K562 (cell line): ENCODE results near the gene PFN3. TPM values are rescaled to one million over a fixed set of nuclear protein-coding genes. Genes with fewer than 3 reads are reported as not detected.

ENCODE experiments used
- ATAC-seq: fragments of 200-7000 bp; cut with Tn5 transposase; 3 replicates; pipeline ENCODE4 v1.9.1; 2020; ENCODE audit warnings: moderate library complexity
- BruUV-seq: library from RNA; stranded (reverse); fragments of 400-500 nt; replicated peaks from 2 replicates; lab custom pipeline; 2021; lab: Mats Ljungman, UMichigan
- CTCF ChIA-PET: fragments of 300-600 bp; formaldehyde crosslinking; extraction: SDS; loops from one replicate; lab custom pipeline; 2021; ENCODE audit warnings: low intra/inter-chr PET ratio; lab: Yijun Ruan, JAX
- POLR2A ChIA-PET: fragments of 300-600, 350-650 bp; sonication (Branson Sonifier 250); formaldehyde crosslinking; extraction: SDS; loops from one replicate; lab custom pipeline; 2021; ENCODE audit warnings: antibody characterized with exemption, inconsistent platforms; lab: Yijun Ruan, JAX
- DNase-seq, 4 experiments: peaks; one replicate each; pipeline versions ENCODE4 v3.0.0 to v3.0.0-alpha.2; 2011 to 2018; ENCODE audit warnings: low spot score in 3 of 4, mixed read lengths in 3 of 4; ENCODE audit errors: extremely low read depth in 1 of 4
- FAIRE-seq: peaks from 2 replicates; lab custom pipeline; 2011; peaks lifted over from hg19 to GRCh38; lab: Jason Lieb, UNC
- H2AFZ ChIP-seq: 2 replicates; pipeline ENCODE4 v1.6.0; 2011; ENCODE audit warnings: low read depth, low read length, control low read depth, inconsistent platforms
- H3K27ac ChIP-seq: fragments of 200-600 bp; 3 replicates; pipeline ENCODE4 v1.8.0; 2011; ENCODE audit warnings: low read depth, mild to moderate bottlenecking, control low read depth, inconsistent platforms, low read length, moderate library complexity, mixed read lengths; ENCODE audit errors: extremely low read depth
- H3K27me3 ChIP-seq, 2 experiments: fragments of 300-600 bp in 1 of 2; 2 replicates in 1 of 2; 3 replicates in 1 of 2; pipeline versions ENCODE4 v1.6.0 to v1.8.0; 2011; ENCODE audit warnings: inconsistent platforms in 2 of 2, low read length in 2 of 2, mild to moderate bottlenecking in 1 of 2, mixed read lengths in 1 of 2, moderate library complexity in 1 of 2; ENCODE audit not compliant: control insufficient read depth in 2 of 2, insufficient read depth in 2 of 2
- H3K36me3 ChIP-seq: fragments of 300-600 bp; 3 replicates; pipeline ENCODE4 v1.8.0; 2011; ENCODE audit warnings: mild to moderate bottlenecking, low read length, inconsistent platforms; ENCODE audit not compliant: control insufficient read depth, insufficient read depth
- H3K4me1 ChIP-seq, 2 experiments: fragments of 200-600 bp in 1 of 2; replicated peaks in 1 of 2; 2 replicates in 1 of 2; 3 replicates in 1 of 2; pipeline versions ENCODE4 v1.5.1 to v1.8.0; 2011; ENCODE audit warnings: inconsistent platforms in 2 of 2, low read length in 2 of 2, mild to moderate bottlenecking in 1 of 2, mixed read lengths in 1 of 2, moderate library complexity in 1 of 2; ENCODE audit not compliant: control insufficient read depth in 2 of 2, insufficient read depth in 2 of 2
- H3K4me2 ChIP-seq: 2 replicates; pipeline ENCODE4 v1.6.1; 2011; ENCODE audit warnings: low read length, control low read depth, inconsistent platforms, mixed read lengths; ENCODE audit not compliant: insufficient read depth
- H3K4me3 ChIP-seq: fragments of 200-600 bp; sonication (generic), shearing (Covaris generic); 2 replicates; pipeline ENCODE4 v1.5.1; 2016; ENCODE audit warnings: control low read depth, inconsistent platforms
- H3K79me2 ChIP-seq: fragments of 200-600 bp; 3 replicates; pipeline ENCODE4 v1.8.0; 2011; ENCODE audit warnings: low read length, inconsistent platforms; ENCODE audit not compliant: control insufficient read depth, insufficient read depth
- H3K9ac ChIP-seq, 2 experiments: 2 replicates each; pipeline versions ENCODE4 v1.6.0 to v1.6.1; 2011; ENCODE audit warnings: low read depth in 2 of 2, low read length in 2 of 2, control low read depth in 1 of 2, inconsistent platforms in 1 of 2, mild to moderate bottlenecking in 1 of 2, mixed read lengths in 1 of 2; ENCODE audit not compliant: insufficient read depth in 1 of 2
- H3K9me1 ChIP-seq: one replicate; pipeline ENCODE4 v1.6.0; 2011; ENCODE audit warnings: inconsistent platforms, mild to moderate bottlenecking, low read length, moderate library complexity; ENCODE audit not compliant: control insufficient read depth, insufficient read depth
- H3K9me3 ChIP-seq: replicated peaks from 2 replicates; pipeline ENCODE4 v1.5.1; 2011; ENCODE audit warnings: low read depth, low read length, inconsistent platforms; ENCODE audit not compliant: control insufficient read depth, insufficient read depth
- H4K20me1 ChIP-seq: replicated peaks from 2 replicates; pipeline ENCODE4 v1.6.1; 2011; ENCODE audit warnings: low read length, inconsistent platforms, mixed read lengths; ENCODE audit not compliant: control insufficient read depth, insufficient read depth
- CC2D1A ChIP-seq: fragments of 450-650 bp; IDR thresholded peaks from 2 replicates; pipeline ENCODE4 v1.6.1; 2017; ENCODE audit warnings: mild to moderate bottlenecking
- MIER1 ChIP-seq: fragments of 450-650 bp; IDR thresholded peaks from 2 replicates; pipeline ENCODE4 v1.6.1; 2016; ENCODE audit warnings: antibody characterized with exemption, mild to moderate bottlenecking, low read depth
- NR1H2 ChIP-seq: sonication (generic); formaldehyde crosslinking; IDR thresholded peaks from 2 replicates; pipeline ENCODE4 v1.4.0; 2020; ENCODE audit warnings: mild to moderate bottlenecking, missing genetic modification reagents
- SPI1 ChIP-seq: IDR thresholded peaks from 2 replicates; pipeline ENCODE4 v1.6.1; 2011; ENCODE audit warnings: low read depth, low read length, control low read depth, borderline replicate concordance
- TAF9B ChIP-seq: fragments of 450-650 bp; IDR thresholded peaks from 2 replicates; pipeline ENCODE4 v1.6.1; 2018; ENCODE audit warnings: mild to moderate bottlenecking; ENCODE audit not compliant: partially characterized antibody
- ZNF507 ChIP-seq: conservative IDR thresholded peaks from 2 replicates; pipeline ENCODE4 v1.6.1; 2017; ENCODE audit warnings: missing genetic modification characterization, missing compliant biosample characterization
- WGBS: fragments of 100-300 bp; shearing (Covaris generic); methylation state at CpG from one replicate; pipeline ENCODE4 v1.1.6; 2016; ENCODE audit warnings: low coverage, mixed read lengths; ENCODE audit not compliant: insufficient coverage; ENCODE audit errors: missing lambda C conversion rate; 5-methylcytosine and 5-hydroxymethylcytosine counted together
- in situ Hi-C: fragments of 300-500 bp; cut with MboI; formaldehyde crosslinking; loops from 4 replicates; pipeline ENCODE4 v1.15.0; 2018; ENCODE audit warnings: inconsistent platforms, mixed read lengths
- intact Hi-C: fragments of 100-400 bp; cut with micrococcal nuclease; formaldehyde crosslinking; loops from 2 replicates; pipeline ENCODE4 v1.14.2; 2022
- polyA plus RNA-seq, 8 experiments: library from polyadenylated mRNA; depleted of rRNA in 4 of 8; stranded (reverse) in 5 of 8; unstranded in 3 of 8; fragments of >200 nt; fragmentation: Nextera tagmentation in 2 of 8; fragmentation: Illumina TruSeq in 1 of 8; extraction: Ambion mirVana in 2 of 8; extraction: Trizol in 1 of 8; gene quantifications; 2 replicates each; pipeline versions ENCODE4 v1.2.1 to v1.2.3, GENCODE V29; 2011 to 2014; ENCODE audit warnings: inconsistent platforms in 1 of 8, missing spikeins in 1 of 8
- total RNA-seq, 7 experiments: library from RNA; depleted of rRNA in 6 of 7; stranded (reverse); fragments of >200 nt in 6 of 7; fragmentation: Illumina TruSeq in 2 of 7; extraction: Trizol in 2 of 7; gene quantifications; 2 replicates each; pipeline versions ENCODE4 v1.2.1 to v1.2.3, GENCODE V29; 2011 to 2021; ENCODE audit warnings: low replicate concordance in 1 of 7
- TF ChIP-seq, protein P1 (sequence below): fragments of 450-650 bp; IDR thresholded peaks from 2 replicates; pipeline ENCODE4 v1.6.1; 2018; ENCODE audit not compliant: partially characterized antibody

The PFN3 gene
- total and polyA plus RNA-seq, 9 of the 15 experiments (the other 6 are each of a cell fraction or from before 2014, with no cell fraction given) = not detected

DNA sequence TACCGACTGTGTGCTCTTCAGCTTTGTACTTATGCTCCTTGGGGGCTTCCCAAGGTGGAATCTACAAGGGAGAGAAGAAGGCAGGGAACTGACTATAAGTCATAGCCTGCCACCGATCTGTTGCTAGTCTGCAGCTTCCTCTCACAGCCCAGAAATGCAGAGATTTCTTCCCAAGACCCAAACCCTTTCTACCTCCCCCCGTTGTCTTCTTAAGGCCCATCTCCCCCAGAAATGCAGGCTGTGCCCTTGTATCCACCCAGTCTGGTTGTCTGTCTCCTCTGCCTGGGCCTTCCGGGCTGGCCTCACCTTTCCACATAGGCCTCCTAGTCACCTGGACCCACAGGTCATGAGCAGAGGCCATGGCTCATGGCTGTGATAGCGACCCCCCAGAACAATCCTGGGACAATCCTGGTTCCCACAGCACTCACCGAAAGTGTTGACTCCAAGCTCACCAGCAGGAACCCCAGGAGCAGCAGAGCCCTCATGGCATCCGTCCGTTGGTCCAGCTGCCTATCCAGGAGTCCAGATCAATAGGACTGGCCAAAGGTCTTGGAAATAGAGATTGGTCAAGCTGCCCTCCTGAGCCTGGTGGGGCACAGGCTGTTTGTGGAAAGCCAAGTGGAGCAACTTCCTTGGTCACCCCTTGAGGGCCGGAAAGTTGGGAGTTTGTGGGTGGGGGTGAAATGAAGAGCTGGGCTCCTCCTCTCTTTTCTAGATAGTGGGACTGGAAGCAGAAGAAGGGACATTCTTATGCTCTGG lies 8.8 kb upstream of the PFN3 start, which contains the start of gene F12 (continued):
- TF ChIP-seq, protein P1, sequence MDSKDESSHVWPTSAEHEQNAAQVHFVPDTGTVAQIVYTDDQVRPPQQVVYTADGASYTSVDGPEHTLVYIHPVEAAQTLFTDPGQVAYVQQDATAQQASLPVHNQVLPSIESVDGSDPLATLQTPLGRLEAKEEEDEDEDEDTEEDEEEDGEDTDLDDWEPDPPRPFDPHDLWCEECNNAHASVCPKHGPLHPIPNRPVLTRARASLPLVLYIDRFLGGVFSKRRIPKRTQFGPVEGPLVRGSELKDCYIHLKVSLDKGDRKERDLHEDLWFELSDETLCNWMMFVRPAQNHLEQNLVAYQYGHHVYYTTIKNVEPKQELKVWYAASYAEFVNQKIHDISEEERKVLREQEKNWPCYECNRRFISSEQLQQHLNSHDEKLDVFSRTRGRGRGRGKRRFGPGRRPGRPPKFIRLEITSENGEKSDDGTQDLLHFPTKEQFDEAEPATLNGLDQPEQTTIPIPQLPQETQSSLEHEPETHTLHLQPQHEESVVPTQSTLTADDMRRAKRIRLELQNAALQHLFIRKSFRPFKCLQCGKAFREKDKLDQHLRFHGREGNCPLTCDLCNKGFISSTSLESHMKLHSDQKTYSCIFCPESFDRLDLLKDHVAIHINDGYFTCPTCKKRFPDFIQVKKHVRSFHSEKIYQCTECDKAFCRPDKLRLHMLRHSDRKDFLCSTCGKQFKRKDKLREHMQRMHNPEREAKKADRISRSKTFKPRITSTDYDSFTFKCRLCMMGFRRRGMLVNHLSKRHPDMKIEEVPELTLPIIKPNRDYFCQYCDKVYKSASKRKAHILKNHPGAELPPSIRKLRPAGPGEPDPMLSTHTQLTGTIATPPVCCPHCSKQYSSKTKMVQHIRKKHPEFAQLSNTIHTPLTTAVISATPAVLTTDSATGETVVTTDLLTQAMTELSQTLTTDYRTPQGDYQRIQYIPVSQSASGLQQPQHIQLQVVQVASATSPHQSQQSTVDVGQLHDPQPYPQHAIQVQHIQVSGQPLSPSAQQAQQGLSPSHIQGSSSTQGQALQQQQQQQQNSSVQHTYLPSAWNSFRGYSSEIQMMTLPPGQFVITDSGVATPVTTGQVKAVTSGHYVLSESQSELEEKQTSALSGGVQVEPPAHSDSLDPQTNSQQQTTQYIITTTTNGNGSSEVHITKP = no peak
- no peak for TF ChIP-seq MIER1

DNA sequence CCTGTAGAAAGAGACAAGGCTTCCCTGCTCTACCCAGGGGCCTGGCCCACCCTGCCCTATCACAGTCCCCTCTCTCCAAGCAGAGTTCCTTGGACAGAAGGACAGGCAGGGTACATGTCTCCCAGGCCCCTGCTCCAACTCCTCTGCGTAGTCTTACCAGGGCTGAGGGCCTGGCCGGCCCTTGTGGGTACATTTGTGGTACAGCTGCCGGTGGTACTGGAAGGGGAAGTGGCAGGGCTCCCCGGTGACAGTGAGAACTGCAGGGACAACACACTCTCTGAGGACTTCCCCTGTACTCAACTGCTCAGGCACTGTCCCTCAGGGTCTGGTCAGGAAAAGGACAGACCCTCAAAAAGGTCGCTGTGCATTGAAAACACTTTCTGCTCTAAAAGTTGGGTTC lies 5.3 kb upstream of the PFN3 start:
- H3K27me3 ChIP-seq = no peaks in the 10 kb centered on the region
- H2AFZ ChIP-seq = no peak overlapping the region
- CTCF ChIA-PET = interaction anchor here (4.0 kb wide), 1 partner anchor 49 kb away, joined by 107 read pairs; no protein-coding TSS in a partner anchor
- in situ Hi-C loops = no loop called here
- no TSS peak for BruUV-seq
- no peak for ATAC-seq
- H3K9ac ChIP-seq = peak overlapping the region in 1 of 2 experiments; percentile 92; a peak in 1 of 4 replicates
- TF ChIP-seq CC2D1A (no peak), ZNF507 (tag) (no peak), NR1H2 (CRISPR knock-in tag) (no peak), TAF9B (no peak), SPI1 (peak; percentile 38; the same call in 1 of the 2 replicates)
- TF ChIP-seq, all 486 proteins: peak for 1
- POLR2A ChIA-PET = interaction anchor here (0.6 to 2.2 kb wide), 7 partner anchors 9 to 49 kb away, joined by 3 to 15 read pairs (median 5); no protein-coding TSS in a partner anchor
- Histone ChIP-seq H3K27ac (no peak overlapping the region), H3K79me2 (peaks cover 4% of the 10 kb centered on the region; the same call in 1 of the 3 replicates), H3K4me3 (no peak overlapping the region), H3K9me1 (no peaks in the 10 kb centered on the region), H3K4me1 (peaks cover 10 to 39% of the 10 kb centered on the region in 2 experiments), H3K9me3 (no peaks in the 10 kb centered on the region), H3K36me3 (no peaks in the 10 kb centered on the region), H4K20me1 (no peaks in the 10 kb centered on the region), H3K4me2 (no peak overlapping the region)
- 82% methylated on average over 5 of the region's 5 CpGs for WGBS
- DNase-seq (no peak), FAIRE-seq (no peak)
- intact Hi-C loops = loop anchor here (2.0 kb wide), 1 partner anchor 95 kb away; no protein-coding TSS in a partner anchor
